Mucosa of stomach (tissue), 1 donor: ENCODE data around the gene VEGFA.
A peak's percentile ranks its signal among the peaks of the same experiment; 100 is the strongest.

Source experiments
- H3K27me3 ChIP-seq: one replicate; pipeline ENCODE4 v1.7.0; 2013; ENCODE audit warnings: mild to moderate bottlenecking, low read length; ENCODE audit not compliant: control insufficient read depth, insufficient read depth
- H3K36me3 ChIP-seq: one replicate; pipeline ENCODE4 v1.7.0; 2013; ENCODE audit warnings: low read length; ENCODE audit not compliant: control insufficient read depth, insufficient read depth
- H3K4me1 ChIP-seq: one replicate; pipeline ENCODE4 v1.7.0; 2013; ENCODE audit warnings: mild to moderate bottlenecking, low read length; ENCODE audit not compliant: control insufficient read depth, insufficient read depth
- H3K4me3 ChIP-seq: one replicate; pipeline ENCODE4 v1.7.0; 2013; ENCODE audit warnings: low read length
- H3K9ac ChIP-seq: one replicate; pipeline ENCODE4 v1.7.0; 2013; ENCODE audit warnings: mild to moderate bottlenecking, low read length, moderate library complexity
- H3K9me3 ChIP-seq: one replicate; pipeline ENCODE4 v1.7.0; 2013; ENCODE audit warnings: mild to moderate bottlenecking, low read length, moderate library complexity; ENCODE audit not compliant: control insufficient read depth
- donor health status: Pancreatic carcinoma.

VEGFA gene

GRCh38 chr6:43749461-43749860 is 20.6 kb upstream of the VEGFA start:
- Histone ChIP-seq H3K4me3 (no peak overlapping the region), H3K4me1 (peaks cover 7% of the 10 kb centered on the region), H3K9me3 (no peaks in the 10 kb centered on the region), H3K27me3 (no peaks in the 10 kb centered on the region), H3K9ac (no peak overlapping the region), H3K36me3 (no peaks in the 10 kb centered on the region)

- no peaks in the 10 kb centered on the region for H3K27me3 ChIP-seq
- peaks cover 3% of the 10 kb centered on the region for H3K4me1 ChIP-seq
- H3K9me3 ChIP-seq = no peaks in the 10 kb centered on the region
- H3K9ac ChIP-seq = no peak overlapping the region
- H3K36me3 ChIP-seq = no peaks in the 10 kb centered on the region
- H3K4me3 ChIP-seq = no peak overlapping the region
Observed at GRCh38 chr6:43750622-43751021, 19.4 kb upstream of the VEGFA start.

- Histone ChIP-seq H3K9me3 (no peaks in the 10 kb centered on the region), H3K4me1 (peaks cover 4% of the 10 kb centered on the region), H3K9ac (no peak overlapping the region), H3K27me3 (no peaks in the 10 kb centered on the region), H3K36me3 (no peaks in the 10 kb centered on the region), H3K4me3 (no peak overlapping the region)
Observed at GRCh38 chr6:43753570-43754183, 16.3 kb upstream of the VEGFA start.

- Histone ChIP-seq H3K9me3 (no peaks in the 10 kb centered on the region), H3K4me1 (peaks cover 12% of the 10 kb centered on the region), H3K9ac (peak overlapping the region; percentile 3), H3K27me3 (no peaks in the 10 kb centered on the region), H3K4me3 (no peak overlapping the region), H3K36me3 (no peaks in the 10 kb centered on the region)
Observed at GRCh38 chr6:43757966-43758616, 11.9 kb upstream of the VEGFA start.

- Histone ChIP-seq H3K27me3 (no peaks in the 10 kb centered on the region), H3K36me3 (no peaks in the 10 kb centered on the region), H3K4me1 (peaks cover 17% of the 10 kb centered on the region), H3K4me3 (no peak overlapping the region), H3K9me3 (no peaks in the 10 kb centered on the region), H3K9ac (peak overlapping the region; percentile 3)
Observed at GRCh38 chr6:43758617-43759050, 11.4 kb upstream of the VEGFA start.

GRCh38 chr6:43759136-43759906 is 10.7 kb upstream of the VEGFA start:
- H3K4me1 ChIP-seq = peaks cover 23% of the 10 kb centered on the region
- H3K9ac ChIP-seq = no peak overlapping the region
- no peaks in the 10 kb centered on the region for H3K9me3 ChIP-seq
- H3K27me3 ChIP-seq = no peaks in the 10 kb centered on the region
- no peaks in the 10 kb centered on the region for H3K36me3 ChIP-seq
- H3K4me3 ChIP-seq = no peak overlapping the region

- no peak overlapping the region for H3K9ac ChIP-seq
- peaks cover 29% of the 10 kb centered on the region for H3K4me1 ChIP-seq
- no peaks in the 10 kb centered on the region for H3K36me3 ChIP-seq
- H3K27me3 ChIP-seq = no peaks in the 10 kb centered on the region
- no peaks in the 10 kb centered on the region for H3K9me3 ChIP-seq
- H3K4me3 ChIP-seq = no peak overlapping the region
Observed at GRCh38 chr6:43759907-43760206, 10.2 kb upstream of the VEGFA start.

- Histone ChIP-seq H3K9ac (no peak overlapping the region), H3K4me3 (no peak overlapping the region), H3K27me3 (no peaks in the 10 kb centered on the region), H3K9me3 (no peaks in the 10 kb centered on the region), H3K4me1 (peaks cover 31% of the 10 kb centered on the region), H3K36me3 (no peaks in the 10 kb centered on the region)
Observed at GRCh38 chr6:43760210-43761168, 9.5 kb upstream of the VEGFA start.

- H3K4me1 ChIP-seq = peaks cover 44% of the 10 kb centered on the region
- no peaks in the 10 kb centered on the region for H3K36me3 ChIP-seq
- no peak overlapping the region for H3K4me3 ChIP-seq
- no peaks in the 10 kb centered on the region for H3K27me3 ChIP-seq
- H3K9me3 ChIP-seq = no peaks in the 10 kb centered on the region
- H3K9ac ChIP-seq = no peak overlapping the region
Observed at GRCh38 chr6:43761666-43762409, 8.2 kb upstream of the VEGFA start.

GRCh38 chr6:43762410-43762768 is 7.6 kb upstream of the VEGFA start:
- no peak overlapping the region for H3K9ac ChIP-seq
- H3K27me3 ChIP-seq = no peaks in the 10 kb centered on the region
- no peaks in the 10 kb centered on the region for H3K9me3 ChIP-seq
- H3K4me1 ChIP-seq = peaks cover 48% of the 10 kb centered on the region
- no peak overlapping the region for H3K4me3 ChIP-seq
- H3K36me3 ChIP-seq = no peaks in the 10 kb centered on the region

GRCh38 chr6:43762966-43763695 is 6.9 kb upstream of the VEGFA start:
- Histone ChIP-seq H3K4me1 (peaks cover 55% of the 10 kb centered on the region), H3K4me3 (no peak overlapping the region), H3K9me3 (no peaks in the 10 kb centered on the region), H3K36me3 (no peaks in the 10 kb centered on the region), H3K9ac (no peak overlapping the region), H3K27me3 (no peaks in the 10 kb centered on the region)
